ENCODE data around the gene DNAH17. TPM values are rescaled to one million over a fixed set of nuclear protein-coding genes. Genes with fewer than 3 reads are reported as not detected.
A peak's percentile ranks its signal among the peaks of the same experiment; 100 is the strongest.

DNAH17 gene
- total RNA-seq, 4 donors from 2014 or later, result under 0.01 TPM; not detected in 3

DNA sequence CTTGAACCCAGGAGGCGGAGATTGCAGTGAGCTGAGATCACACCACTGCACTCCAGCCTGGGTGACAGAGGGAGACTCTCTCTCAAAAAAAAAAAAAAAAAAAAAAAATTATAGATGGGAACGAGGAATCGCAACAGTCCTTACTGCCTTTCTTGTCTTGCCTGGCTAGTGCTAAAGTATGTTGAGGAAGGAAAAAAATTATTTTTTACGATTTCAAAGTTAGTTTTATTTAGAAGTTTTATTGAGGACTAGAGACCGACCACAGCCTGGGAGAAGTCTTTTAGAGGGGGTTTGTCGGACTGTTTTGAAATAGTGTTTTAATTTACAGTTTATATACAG is 15.8 kb upstream of the DNAH17 start:
- intact Hi-C loops (cut with DNase I; ENCODE audit: low total_unique reads), result no loop called here
- peaks cover 0 to 14% (median 9%) of the 10 kb centered on the region in 4 donors for H3K4me1 ChIP-seq
- WGBS, 2 donors (ENCODE audit: low coverage in 1 of 2), result 78 to 81% methylated on average over 5 to 6 of the region's 6 CpGs
- H3K27ac ChIP-seq, result peak overlapping the region; percentile 24 to 69 (median 62)
- DNase-seq, result no peak
- H3K4me3 ChIP-seq, result no peak overlapping the region
- no peaks in the 10 kb centered on the region for H3K27me3 ChIP-seq
- H3K36me3 ChIP-seq, result no peaks in the 10 kb centered on the region
- no peaks in the 10 kb centered on the region for H3K9me3 ChIP-seq
- in situ Hi-C loops (cut with MboI; ENCODE audit: low pct_ligation_motif_present in 1 of 4, low pct_unique_long_range_greater_than_20kb in 1 of 4, low sequenced_read_pairs in 3 of 4), result no loop called here
- TF ChIP-seq POLR2A (IDR thresholded peaks at IDR 0.05) (no peak), POLR2AphosphoS5 (IDR thresholded peaks at IDR 0.05) (no peak), EP300 (IDR thresholded peaks at IDR 0.05; ENCODE audit: low read depth) (no peak)
- TF ChIP-seq, protein P1, sequence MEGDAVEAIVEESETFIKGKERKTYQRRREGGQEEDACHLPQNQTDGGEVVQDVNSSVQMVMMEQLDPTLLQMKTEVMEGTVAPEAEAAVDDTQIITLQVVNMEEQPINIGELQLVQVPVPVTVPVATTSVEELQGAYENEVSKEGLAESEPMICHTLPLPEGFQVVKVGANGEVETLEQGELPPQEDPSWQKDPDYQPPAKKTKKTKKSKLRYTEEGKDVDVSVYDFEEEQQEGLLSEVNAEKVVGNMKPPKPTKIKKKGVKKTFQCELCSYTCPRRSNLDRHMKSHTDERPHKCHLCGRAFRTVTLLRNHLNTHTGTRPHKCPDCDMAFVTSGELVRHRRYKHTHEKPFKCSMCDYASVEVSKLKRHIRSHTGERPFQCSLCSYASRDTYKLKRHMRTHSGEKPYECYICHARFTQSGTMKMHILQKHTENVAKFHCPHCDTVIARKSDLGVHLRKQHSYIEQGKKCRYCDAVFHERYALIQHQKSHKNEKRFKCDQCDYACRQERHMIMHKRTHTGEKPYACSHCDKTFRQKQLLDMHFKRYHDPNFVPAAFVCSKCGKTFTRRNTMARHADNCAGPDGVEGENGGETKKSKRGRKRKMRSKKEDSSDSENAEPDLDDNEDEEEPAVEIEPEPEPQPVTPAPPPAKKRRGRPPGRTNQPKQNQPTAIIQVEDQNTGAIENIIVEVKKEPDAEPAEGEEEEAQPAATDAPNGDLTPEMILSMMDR (IDR thresholded peaks at IDR 0.05), result no peak

DNA sequence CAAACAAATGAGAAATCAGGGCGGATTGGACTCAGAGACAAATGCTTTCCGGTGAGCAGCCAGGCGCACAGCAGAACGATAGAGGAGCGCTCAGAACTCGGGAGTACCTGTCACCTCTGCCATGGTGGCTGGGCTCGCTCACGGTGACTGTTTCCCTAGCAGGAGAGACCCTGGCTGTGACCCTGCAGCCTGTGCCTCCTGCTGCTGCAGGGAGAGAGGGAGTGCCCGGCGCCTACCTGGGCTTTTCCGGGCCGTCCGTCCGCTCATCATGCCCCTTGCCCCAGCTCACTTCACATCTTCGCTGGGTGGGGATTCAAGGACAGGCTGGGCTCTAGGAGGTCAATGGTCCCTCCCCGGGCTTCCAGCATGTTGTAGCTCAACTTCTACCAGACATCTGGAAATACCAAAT is 14.1 kb upstream of the DNAH17 start:
- Histone ChIP-seq H3K27me3 (no peaks in the 10 kb centered on the region), H3K27ac (peak overlapping the region in 1 of 4 donors; percentile 60), H3K9me3 (no peaks in the 10 kb centered on the region), H3K36me3 (no peaks in the 10 kb centered on the region), H3K4me1 (peaks cover 0 to 10% (median 8%) of the 10 kb centered on the region in 4 donors), H3K4me3 (no peak overlapping the region)
- TF ChIP-seq, protein P1 (IDR thresholded peaks at IDR 0.05), result no peak
- no peak for TF ChIP-seq POLR2A (IDR thresholded peaks at IDR 0.05)
- TF ChIP-seq EP300 (IDR thresholded peaks at IDR 0.05; ENCODE audit: low read depth), result no peak
- no peak for TF ChIP-seq POLR2AphosphoS5 (IDR thresholded peaks at IDR 0.05)
- no peak for DNase-seq
- intact Hi-C loops (cut with DNase I; ENCODE audit: low total_unique reads), result loop anchor here (2.0 kb wide), 1 partner anchor 20 kb away; no protein-coding TSS in a partner anchor
- in situ Hi-C loops (cut with MboI; ENCODE audit: low pct_ligation_motif_present in 1 of 4, low pct_unique_long_range_greater_than_20kb in 1 of 4, low sequenced_read_pairs in 3 of 4), result no loop called here
- WGBS, 2 donors (ENCODE audit: low coverage in 1 of 2), result 80% methylated on average over 16 of the region's 16 CpGs; no CpG with 5 or more reads in 1 of the 2 donors

DNA sequence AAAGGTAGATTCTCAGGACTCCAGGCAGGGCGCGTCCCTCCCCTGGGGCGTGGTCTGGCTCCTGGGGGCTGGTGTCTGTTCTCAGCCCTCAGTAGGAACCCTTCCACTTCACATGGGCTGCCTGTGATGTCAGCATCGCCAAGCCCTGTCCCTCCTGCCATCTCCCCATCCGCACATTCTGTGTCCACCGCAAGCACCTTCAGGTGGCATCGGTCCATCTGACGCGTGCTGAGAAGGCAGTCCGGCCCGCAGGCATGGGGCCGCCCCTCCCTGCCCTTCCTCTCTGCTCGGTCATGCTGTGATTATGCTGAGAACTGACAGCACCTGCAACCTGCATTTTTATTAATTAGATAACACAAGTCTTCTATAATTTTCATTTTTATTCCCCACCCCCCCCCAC is 12.7 kb upstream of the DNAH17 start:
- DNase-seq, result no peak
- in situ Hi-C loops (cut with MboI; ENCODE audit: low pct_ligation_motif_present in 1 of 4, low pct_unique_long_range_greater_than_20kb in 1 of 4, low sequenced_read_pairs in 3 of 4) (no loop called here), intact Hi-C loops (cut with DNase I; ENCODE audit: low total_unique reads) (loop anchor here (2.0 kb wide), 1 partner anchor 19 kb away; no protein-coding TSS in a partner anchor)
- no peak for TF ChIP-seq POLR2A (IDR thresholded peaks at IDR 0.05)
- TF ChIP-seq POLR2AphosphoS5 (IDR thresholded peaks at IDR 0.05), result no peak
- TF ChIP-seq, protein P1 (IDR thresholded peaks at IDR 0.05), result no peak
- no peak for TF ChIP-seq EP300 (IDR thresholded peaks at IDR 0.05; ENCODE audit: low read depth)
- WGBS, 2 donors (ENCODE audit: low coverage in 1 of 2), result 89% methylated on average over 13 of the region's 13 CpGs; no CpG with 5 or more reads in 1 of the 2 donors
- no peak overlapping the region for H3K27ac ChIP-seq
- H3K4me1 ChIP-seq, result peaks cover 0 to 10% (median 8%) of the 10 kb centered on the region in 4 donors
- no peaks in the 10 kb centered on the region for H3K36me3 ChIP-seq
- no peak overlapping the region for H3K4me3 ChIP-seq
- H3K27me3 ChIP-seq, result no peaks in the 10 kb centered on the region
- H3K9me3 ChIP-seq, result no peaks in the 10 kb centered on the region

DNA sequence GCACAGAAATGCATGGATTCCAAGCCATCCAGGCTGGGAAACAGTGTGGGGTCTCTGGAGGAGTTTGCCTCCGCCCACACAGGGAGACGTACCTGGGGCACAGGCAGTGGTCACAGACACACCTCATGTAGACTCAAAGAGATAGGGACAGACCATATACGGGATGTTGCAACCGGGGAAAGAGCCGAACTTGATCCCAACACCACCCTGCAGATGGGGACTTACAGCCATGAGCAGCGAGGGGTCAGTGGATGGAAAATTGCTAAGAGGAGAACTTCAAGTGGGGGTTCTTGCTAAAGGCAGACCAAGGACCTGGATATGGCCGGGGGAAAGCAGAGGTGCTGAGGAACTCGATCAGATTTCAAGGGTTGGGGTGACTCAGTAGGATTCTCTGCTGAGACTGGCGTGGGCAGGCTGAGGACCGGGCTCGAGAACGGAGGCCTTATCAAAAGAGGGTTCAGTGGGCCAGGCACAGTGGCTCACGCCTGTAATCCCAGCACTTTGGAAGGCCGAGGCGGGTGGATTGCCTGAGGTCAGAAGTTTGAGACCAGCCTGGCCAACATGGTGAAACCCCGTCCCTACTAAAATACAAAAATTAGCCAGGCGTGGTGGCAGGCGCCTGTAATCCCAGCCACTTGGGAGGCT is 12.0 kb upstream of the DNAH17 start:
- Histone ChIP-seq H3K27ac (no peak overlapping the region), H3K4me1 (peaks cover 0 to 10% (median 8%) of the 10 kb centered on the region in 4 donors), H3K9me3 (no peaks in the 10 kb centered on the region), H3K4me3 (no peak overlapping the region), H3K27me3 (no peaks in the 10 kb centered on the region), H3K36me3 (no peaks in the 10 kb centered on the region)
- TF ChIP-seq, protein P1 (IDR thresholded peaks at IDR 0.05), result no peak
- TF ChIP-seq POLR2A (IDR thresholded peaks at IDR 0.05) (no peak), POLR2AphosphoS5 (IDR thresholded peaks at IDR 0.05) (no peak), EP300 (IDR thresholded peaks at IDR 0.05; ENCODE audit: low read depth) (no peak)
- intact Hi-C loops (cut with DNase I; ENCODE audit: low total_unique reads), result no loop called here
- in situ Hi-C loops (cut with MboI; ENCODE audit: low pct_ligation_motif_present in 1 of 4, low pct_unique_long_range_greater_than_20kb in 1 of 4, low sequenced_read_pairs in 3 of 4), result no loop called here
- 91 to 100% methylated on average over 1 to 18 of the region's 18 CpGs for WGBS, 2 donors (ENCODE audit: low coverage in 1 of 2)
- no peak for DNase-seq

Measured in transverse colon (tissue), 4 donors.